ENCODE results near the gene MGLL. TPM values are rescaled to one million over a fixed set of nuclear protein-coding genes. Genes with fewer than 3 reads are reported as not detected.

Gene MGLL
- total RNA-seq, 4 donors from 2014 or later = 58.9 to 129 (median 96.3) TPM

DNA sequence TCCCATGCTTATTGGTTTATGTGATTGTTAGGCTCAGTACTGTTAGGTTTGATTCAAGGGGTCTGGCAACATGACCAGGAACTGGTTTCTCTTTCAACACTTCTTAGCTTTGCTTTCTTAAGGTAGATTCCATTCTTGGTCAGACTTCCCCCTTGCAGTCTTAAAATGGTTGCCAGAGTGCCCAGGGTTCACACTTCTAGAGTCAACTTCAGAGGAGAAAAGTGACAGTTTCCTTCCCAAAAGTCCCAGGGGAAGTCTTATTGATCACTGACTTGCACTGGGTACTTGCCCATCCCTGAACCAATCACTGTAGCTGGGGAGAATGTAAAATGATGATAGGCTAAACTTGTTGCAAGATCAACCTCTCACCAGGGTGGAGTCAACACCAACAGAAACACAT, 14.1 kb downstream of the MGLL start:
- DNase-seq (ENCODE audit: low spot score) (no peak), ATAC-seq (ENCODE audit: low FRiP score) (no peak)
- no peak for TF ChIP-seq CTCF (IDR thresholded peaks at IDR 0.05)

DNA sequence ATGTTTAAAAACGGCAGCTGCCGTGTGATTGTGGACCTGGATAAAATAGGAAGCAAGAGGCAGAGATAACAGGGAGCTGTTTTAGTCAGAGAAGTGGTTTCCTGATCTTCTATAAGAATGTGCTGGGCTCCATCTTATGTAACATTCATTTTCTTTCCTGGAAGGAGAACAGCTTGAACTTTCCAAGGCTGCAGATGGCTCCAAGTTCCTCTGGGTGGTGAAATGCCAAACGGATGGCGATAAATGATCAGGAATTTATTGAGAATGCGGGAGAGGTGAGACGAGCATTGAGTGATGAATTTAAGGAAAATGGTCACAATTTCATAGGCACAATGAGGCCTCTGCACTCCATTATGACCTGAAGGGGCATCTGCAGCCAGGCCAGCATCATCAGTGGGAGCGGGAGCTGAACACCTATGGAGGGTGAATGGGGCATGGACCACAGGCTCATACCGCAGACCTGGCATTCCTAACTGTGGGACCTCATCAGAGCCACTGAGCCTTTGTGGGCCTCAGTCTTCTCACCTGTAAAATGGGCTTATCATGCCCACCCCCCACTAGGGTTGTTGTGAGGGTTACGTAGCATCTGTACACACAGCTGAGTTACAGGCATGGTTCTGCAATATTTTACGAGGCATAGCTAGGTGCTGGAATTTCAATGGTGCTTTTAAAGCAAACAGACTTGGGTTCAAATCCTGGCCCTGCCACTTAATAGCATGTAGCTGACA, 17.1 kb downstream of the MGLL start:
- no peak for TF ChIP-seq CTCF (IDR thresholded peaks at IDR 0.05)
- DNase-seq (ENCODE audit: low spot score) = no peak
- ATAC-seq (ENCODE audit: low FRiP score) = no peak

DNA sequence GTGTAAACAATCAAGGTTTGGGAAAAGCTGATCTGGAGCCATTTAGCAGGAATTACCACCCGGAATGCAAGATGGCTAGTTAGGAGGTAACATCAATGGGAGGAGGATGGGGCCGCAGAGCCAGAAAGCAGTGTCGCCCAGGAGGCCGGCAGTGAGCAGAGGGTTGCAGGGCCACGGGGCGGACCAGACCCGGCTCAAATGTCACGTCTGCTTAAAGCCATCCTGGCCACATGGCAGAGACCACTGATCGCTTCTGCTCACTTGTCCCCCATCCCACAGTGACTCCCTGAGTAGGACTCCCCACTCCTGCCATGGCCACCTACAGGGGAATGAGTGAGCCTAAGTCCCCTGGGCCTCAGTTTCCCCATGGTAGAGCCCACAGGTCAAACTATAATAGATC, 18.2 kb downstream of the MGLL start:
- no peak for TF ChIP-seq CTCF (IDR thresholded peaks at IDR 0.05)
- ATAC-seq (ENCODE audit: low FRiP score) (no peak), DNase-seq (ENCODE audit: low spot score) (no peak)

DNA sequence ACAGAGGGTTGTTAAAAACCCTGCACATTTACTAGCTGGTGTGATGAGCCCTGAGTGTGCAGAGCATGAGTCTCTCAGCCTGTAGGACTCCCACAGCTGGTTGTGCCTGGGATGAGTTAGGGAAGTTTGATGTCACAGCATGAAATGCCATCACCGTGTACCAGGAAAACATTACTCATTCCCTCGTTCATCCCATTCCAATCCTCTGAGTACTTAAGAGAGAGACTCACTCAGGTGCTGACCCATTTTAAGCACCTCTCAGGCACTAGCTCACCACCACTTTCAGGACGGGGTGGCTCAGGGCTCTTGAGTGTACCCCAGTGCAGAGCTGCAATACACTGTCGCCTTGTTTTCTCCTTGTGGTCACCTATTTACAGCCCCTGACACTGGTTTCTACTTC, 18.7 kb downstream of the MGLL start:
- DNase-seq (ENCODE audit: low spot score) = no peak
- no peak for TF ChIP-seq CTCF (IDR thresholded peaks at IDR 0.05)
- peak; percentile 59 for ATAC-seq (ENCODE audit: low FRiP score)

- ATAC-seq (ENCODE audit: low FRiP score) = no peak
Measured at GRCh38 chr3:127802606-127803005, 19.7 kb downstream of the MGLL start.

DNA sequence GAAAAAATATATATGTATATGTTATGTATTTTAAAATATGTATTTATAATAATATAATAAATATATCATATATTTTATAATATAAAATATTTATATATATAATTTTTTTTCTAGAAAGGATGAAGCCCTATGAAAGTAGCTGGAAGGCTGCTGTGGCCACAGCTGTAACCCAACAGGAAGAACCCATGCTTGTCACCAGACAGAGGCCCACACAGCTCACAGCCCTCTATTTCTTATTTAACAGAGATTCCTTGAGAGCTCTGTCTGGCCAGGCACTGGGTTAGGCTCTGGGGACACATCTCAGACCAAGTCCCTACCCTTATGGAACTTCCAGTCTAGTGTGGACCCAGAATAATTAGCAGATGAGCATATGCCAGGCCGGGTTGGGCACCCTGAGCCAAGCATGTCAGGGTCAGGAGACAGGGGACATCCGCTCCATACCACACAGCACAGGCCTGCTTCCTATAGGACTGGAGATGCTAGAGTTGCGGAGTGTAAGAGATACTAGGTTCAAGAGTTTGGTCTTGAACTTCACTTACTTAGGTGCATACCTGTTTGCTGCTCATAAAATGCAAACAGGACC, 20.5 kb downstream of the MGLL start:
- TF ChIP-seq CTCF (IDR thresholded peaks at IDR 0.05) = no peak
- no peak for DNase-seq (ENCODE audit: low spot score)
- ATAC-seq (ENCODE audit: low FRiP score) = no peak

More at GRCh38 chr3:127802606-127803005, 19.7 kb downstream of the MGLL start:
- no peak for TF ChIP-seq CTCF (IDR thresholded peaks at IDR 0.05)
- DNase-seq (ENCODE audit: low spot score) = no peak

DNA sequence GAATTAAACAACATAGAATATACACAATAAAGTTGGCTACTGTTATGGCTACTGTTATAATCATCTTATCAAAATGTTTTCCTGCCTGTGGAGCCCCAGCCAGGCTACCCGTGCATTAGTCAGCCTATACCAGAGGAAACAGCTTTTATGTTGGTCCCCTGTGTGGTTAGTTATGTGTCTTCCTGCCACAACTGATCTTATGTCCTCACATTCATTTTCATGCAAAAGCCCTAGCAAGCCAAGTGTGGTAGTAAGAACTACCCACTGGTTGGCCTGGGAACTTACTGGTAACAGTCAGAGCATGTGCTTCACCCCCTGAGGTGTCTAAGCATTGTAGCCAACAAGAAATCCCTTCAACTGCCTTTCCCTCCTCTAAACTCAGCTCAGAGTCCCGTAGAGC, 21.8 kb downstream of the MGLL start:
- ATAC-seq (ENCODE audit: low FRiP score) (no peak), DNase-seq (ENCODE audit: low spot score) (no peak)
- TF ChIP-seq CTCF (IDR thresholded peaks at IDR 0.05) = no peak
